ENCODE results near the gene MGAT3. TPM values are rescaled to one million over a fixed set of nuclear protein-coding genes. Genes with fewer than 3 reads are reported as not detected.

MGAT3 gene
- total and polyA plus RNA-seq, 2 of the 8 experiments (the other 6 are each of a cell fraction or from before 2014, with no cell fraction given): 4.3 to 9.2 TPM

DNA sequence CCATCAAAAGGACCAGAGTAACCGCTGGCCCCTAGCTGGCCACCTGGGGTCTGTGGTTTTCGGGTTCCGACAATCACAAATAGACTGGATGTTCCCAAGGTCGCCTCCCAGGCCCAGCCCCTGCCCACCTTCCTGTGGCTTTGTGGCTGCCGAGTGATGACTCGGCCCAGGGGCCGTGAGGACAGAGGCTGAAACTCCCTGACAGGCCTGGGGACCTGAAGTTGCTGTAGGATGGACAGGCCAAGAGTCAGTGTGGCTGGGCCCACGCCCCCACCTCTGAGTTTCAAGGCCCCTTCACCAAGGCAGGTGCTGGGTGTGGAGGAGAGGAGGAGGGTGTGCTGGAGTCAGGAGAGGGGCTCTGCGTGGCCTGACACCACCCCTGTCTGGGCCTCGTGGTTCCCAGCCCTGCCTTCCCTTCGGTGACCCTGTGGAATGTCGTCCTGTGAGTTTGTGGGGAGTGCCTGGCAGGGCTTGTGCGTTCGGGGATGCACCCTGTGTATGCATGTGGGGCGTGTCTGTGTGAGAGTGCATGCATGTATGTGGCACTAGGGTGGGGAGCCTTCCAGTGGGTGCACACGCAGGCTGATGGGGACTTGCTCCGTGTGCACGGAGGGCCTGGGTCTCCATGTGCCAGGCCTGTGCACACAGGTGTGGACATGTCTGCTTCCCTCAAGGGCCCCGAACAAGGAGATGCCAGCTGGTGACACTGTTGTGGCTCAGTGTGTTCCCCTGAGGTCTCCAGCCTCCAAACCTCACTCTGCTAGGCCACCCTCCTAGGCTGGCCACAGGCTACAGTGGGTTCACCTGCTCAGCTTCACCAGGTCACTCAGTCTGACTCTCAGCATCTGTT is 8.4 kb upstream of the MGAT3 start (continued):
- TF ChIP-seq, protein P1, sequence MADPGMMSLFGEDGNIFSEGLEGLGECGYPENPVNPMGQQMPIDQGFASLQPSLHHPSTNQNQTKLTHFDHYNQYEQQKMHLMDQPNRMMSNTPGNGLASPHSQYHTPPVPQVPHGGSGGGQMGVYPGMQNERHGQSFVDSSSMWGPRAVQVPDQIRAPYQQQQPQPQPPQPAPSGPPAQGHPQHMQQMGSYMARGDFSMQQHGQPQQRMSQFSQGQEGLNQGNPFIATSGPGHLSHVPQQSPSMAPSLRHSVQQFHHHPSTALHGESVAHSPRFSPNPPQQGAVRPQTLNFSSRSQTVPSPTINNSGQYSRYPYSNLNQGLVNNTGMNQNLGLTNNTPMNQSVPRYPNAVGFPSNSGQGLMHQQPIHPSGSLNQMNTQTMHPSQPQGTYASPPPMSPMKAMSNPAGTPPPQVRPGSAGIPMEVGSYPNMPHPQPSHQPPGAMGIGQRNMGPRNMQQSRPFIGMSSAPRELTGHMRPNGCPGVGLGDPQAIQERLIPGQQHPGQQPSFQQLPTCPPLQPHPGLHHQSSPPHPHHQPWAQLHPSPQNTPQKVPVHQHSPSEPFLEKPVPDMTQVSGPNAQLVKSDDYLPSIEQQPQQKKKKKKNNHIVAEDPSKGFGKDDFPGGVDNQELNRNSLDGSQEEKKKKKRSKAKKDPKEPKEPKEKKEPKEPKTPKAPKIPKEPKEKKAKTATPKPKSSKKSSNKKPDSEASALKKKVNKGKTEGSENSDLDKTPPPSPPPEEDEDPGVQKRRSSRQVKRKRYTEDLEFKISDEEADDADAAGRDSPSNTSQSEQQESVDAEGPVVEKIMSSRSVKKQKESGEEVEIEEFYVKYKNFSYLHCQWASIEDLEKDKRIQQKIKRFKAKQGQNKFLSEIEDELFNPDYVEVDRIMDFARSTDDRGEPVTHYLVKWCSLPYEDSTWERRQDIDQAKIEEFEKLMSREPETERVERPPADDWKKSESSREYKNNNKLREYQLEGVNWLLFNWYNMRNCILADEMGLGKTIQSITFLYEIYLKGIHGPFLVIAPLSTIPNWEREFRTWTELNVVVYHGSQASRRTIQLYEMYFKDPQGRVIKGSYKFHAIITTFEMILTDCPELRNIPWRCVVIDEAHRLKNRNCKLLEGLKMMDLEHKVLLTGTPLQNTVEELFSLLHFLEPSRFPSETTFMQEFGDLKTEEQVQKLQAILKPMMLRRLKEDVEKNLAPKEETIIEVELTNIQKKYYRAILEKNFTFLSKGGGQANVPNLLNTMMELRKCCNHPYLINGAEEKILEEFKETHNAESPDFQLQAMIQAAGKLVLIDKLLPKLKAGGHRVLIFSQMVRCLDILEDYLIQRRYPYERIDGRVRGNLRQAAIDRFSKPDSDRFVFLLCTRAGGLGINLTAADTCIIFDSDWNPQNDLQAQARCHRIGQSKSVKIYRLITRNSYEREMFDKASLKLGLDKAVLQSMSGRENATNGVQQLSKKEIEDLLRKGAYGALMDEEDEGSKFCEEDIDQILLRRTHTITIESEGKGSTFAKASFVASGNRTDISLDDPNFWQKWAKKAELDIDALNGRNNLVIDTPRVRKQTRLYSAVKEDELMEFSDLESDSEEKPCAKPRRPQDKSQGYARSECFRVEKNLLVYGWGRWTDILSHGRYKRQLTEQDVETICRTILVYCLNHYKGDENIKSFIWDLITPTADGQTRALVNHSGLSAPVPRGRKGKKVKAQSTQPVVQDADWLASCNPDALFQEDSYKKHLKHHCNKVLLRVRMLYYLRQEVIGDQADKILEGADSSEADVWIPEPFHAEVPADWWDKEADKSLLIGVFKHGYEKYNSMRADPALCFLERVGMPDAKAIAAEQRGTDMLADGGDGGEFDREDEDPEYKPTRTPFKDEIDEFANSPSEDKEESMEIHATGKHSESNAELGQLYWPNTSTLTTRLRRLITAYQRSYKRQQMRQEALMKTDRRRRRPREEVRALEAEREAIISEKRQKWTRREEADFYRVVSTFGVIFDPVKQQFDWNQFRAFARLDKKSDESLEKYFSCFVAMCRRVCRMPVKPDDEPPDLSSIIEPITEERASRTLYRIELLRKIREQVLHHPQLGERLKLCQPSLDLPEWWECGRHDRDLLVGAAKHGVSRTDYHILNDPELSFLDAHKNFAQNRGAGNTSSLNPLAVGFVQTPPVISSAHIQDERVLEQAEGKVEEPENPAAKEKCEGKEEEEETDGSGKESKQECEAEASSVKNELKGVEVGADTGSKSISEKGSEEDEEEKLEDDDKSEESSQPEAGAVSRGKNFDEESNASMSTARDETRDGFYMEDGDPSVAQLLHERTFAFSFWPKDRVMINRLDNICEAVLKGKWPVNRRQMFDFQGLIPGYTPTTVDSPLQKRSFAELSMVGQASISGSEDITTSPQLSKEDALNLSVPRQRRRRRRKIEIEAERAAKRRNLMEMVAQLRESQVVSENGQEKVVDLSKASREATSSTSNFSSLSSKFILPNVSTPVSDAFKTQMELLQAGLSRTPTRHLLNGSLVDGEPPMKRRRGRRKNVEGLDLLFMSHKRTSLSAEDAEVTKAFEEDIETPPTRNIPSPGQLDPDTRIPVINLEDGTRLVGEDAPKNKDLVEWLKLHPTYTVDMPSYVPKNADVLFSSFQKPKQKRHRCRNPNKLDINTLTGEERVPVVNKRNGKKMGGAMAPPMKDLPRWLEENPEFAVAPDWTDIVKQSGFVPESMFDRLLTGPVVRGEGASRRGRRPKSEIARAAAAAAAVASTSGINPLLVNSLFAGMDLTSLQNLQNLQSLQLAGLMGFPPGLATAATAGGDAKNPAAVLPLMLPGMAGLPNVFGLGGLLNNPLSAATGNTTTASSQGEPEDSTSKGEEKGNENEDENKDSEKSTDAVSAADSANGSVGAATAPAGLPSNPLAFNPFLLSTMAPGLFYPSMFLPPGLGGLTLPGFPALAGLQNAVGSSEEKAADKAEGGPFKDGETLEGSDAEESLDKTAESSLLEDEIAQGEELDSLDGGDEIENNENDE (IDR thresholded peaks at IDR 0.05; ENCODE audit: insufficient replicate concordance, low read length): no peak
- TF ChIP-seq JUND (IDR thresholded peaks at IDR 0.05; ENCODE audit: low read length): no peak
- no peak for TF ChIP-seq NRF1 (IDR thresholded peaks at IDR 0.05; ENCODE audit: low read depth, low read length)
- TF ChIP-seq KDM1A (IDR thresholded peaks at IDR 0.05; ENCODE audit: borderline replicate concordance, low read length): no peak
- TF ChIP-seq YY1 (IDR thresholded peaks at IDR 0.05; ENCODE audit: low read depth, low read length): no peak
- TF ChIP-seq TCF12 (IDR thresholded peaks at IDR 0.05; ENCODE audit: low read depth, low read length): no peak
- no peak for TF ChIP-seq POU5F1 (IDR thresholded peaks at IDR 0.05; ENCODE audit: low read depth, low read length)
- TF ChIP-seq SIX5 (IDR thresholded peaks at IDR 0.05; ENCODE audit: low read depth, low read length): no peak
- TF ChIP-seq CTBP2 (IDR thresholded peaks at IDR 0.05; ENCODE audit: borderline replicate concordance, insufficient read depth, insufficient read length, low read length): no peak
- TF ChIP-seq RXRA (IDR thresholded peaks at IDR 0.05; ENCODE audit: insufficient read depth, low read depth, low read length): no peak

Measured in H1 (cell line).